Mucosa of gallbladder (tissue), 1 donor: Measurements from ENCODE around the gene ELK3. TPM values are rescaled to one million over a fixed set of nuclear protein-coding genes. Genes with fewer than 3 reads are reported as not detected.

Experiments used
- DNase-seq: peaks from one replicate; pipeline ENCODE4 v3.0.0-alpha.2; 2020; ENCODE audit warnings: low spot score
- total RNA-seq: library from RNA; stranded (reverse); gene quantifications from one replicate; pipeline ENCODE4 v1.2.1, GENCODE V29; 2021
- donor health status: DM: no; HTN: no; CAD: no.

The ELK3 gene
- total RNA-seq, 1 donor from 2014 or later: 18.6 TPM

- DNase-seq: no peak
Observed at GRCh38 chr12:96189781-96190180, 4.4 kb upstream of the ELK3 start.

DNA sequence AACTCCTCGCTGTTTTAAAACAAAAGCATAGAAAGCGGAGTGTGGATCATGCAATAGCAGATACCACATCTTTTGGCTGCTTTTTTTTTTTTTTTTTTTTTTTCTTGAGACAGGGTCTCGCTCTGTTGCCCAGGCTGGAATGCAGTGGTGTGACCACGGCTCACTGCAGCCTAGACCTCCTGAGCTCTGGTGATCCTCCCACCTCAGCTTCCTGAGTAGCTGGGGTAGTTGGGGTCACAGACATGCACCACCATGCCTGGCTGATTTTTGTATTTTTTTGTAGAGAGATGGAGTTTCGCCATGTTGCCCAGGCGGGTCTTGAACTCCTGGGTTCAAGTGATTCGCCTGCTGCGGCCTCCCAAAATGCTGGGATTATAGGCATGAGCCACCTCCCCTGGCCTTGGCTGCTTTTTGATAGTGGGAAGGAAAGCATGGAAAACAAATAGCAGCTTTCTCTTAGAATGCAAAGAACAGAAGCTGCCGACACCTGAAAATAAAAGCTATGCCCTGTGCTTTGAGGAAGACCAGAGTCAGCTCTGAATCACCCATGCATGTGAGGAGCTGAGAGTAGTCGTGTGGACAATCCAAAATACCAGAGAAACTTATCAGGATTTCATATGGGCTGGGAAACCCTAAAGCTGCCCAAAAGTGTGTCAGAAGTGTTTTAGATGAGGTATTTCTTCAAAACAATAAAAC lies 3.6 kb upstream of the ELK3 start:
- no peak for DNase-seq

DNA sequence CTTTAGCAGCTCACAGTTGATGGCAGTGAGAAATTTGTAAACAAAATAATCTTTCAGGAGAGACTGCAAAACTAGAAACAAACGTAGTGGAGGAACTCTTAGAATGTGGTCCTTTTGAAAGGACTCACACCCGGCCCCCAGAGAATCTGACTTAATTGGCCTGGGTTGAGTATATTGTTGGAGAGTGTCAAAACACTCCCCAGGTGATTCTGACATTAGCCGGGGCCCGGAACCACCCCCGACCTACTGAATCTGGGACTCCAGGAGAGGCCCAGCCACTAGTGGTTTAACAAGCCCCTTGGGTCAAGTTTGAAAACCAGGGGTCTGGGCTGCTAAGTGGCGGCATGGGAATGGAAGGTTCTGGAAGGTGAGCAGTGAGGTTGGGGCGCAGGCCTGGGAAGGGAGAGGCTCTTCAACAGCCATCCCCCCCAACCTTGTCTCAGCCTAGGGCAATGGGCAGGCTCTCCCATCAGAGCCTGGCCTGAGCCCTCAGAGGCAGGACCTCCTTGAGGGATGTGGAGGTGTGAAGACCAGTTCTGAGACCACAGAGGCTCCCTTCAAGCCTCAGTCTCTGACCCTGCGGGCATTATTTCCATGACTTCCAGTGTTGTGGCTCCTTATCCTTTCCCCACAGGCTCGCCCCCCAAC lies 1.1 kb upstream of the ELK3 start:
- DNase-seq: no peak

DNA sequence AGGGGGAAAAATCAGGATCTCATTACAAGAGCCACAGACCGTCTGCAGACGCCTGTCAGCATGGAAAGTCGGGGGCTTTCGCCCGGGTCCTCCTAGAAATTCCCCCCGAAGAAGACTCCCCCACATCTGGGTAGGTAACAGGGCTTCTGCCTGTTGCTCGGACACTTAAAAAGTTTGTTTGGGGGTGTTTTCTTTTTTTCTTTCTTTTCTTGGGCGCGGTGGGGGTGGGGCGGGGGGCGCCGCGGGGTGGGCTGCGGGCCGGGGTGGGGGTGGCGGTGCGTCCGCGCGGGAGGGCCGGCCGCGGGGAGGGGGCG lies 358 bp downstream of the ELK3 start:
- no peak for DNase-seq

- peak; percentile 49 for DNase-seq
Observed at GRCh38 chr12:96194971-96195844, 1.0 kb downstream of the ELK3 start.

DNA sequence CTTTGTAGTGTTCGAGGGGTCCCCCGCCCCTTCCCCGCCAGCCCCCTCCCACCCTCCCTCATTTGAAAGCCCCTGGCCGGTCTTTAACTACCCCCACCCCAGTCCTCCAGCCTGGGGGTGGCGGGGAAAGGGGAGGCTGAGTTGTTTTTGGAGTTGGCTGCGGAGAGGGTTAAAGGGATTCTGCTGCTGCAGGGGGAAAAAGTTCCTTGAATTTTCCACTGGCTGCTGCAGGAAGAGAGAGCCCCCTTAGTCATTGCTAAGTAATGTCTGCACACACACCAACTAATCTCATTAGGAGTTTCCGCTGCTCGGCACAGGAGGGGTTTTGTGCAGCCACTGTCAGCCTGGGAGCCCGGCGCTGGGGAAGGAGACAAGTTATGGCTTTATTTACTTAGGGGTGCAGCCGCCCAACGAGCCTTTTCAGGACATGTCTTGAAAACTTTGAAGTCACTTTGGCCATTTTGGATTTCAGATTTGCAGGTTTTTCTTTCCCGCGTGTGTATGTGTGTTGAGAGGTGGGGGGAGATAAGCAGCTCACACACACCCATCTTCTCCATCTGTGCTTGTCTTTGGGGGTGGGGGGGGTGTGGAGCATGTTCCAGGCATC lies 1.8 kb downstream of the ELK3 start:
- DNase-seq: no peak

- DNase-seq: no peak
Observed at GRCh38 chr12:96196781-96197180, 2.6 kb downstream of the ELK3 start.

- DNase-seq: no peak
Observed at GRCh38 chr12:96197503-96198272, 3.5 kb downstream of the ELK3 start.

DNA sequence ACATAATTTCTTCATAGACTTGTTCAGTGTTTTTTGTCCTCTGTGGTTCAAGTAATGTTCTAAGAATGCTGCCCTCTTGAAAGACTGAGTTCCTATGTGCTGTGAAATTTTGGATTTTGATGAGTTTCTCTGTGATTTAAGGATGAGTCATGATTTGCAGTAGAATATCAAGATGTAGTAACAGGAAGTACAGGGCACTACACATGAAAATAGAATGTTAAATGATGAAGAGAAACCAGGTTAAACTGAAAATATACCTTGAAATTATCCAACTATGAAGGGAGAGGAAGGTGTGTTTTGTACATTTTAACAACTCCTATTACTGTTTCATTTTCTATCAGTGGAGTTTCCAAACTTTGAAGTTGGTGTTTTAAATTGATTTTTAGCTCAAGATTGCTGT lies 4.8 kb downstream of the ELK3 start:
- DNase-seq: no peak

GRCh38 chr12:96199464-96199863 lies 5.3 kb downstream of the ELK3 start:
- no peak for DNase-seq

GRCh38 chr12:96201272-96202227 lies 7.4 kb downstream of the ELK3 start:
- no peak for DNase-seq

- DNase-seq: no peak
Observed at GRCh38 chr12:96204381-96204780, 10.2 kb downstream of the ELK3 start.

GRCh38 chr12:96205908-96206307 lies 11.7 kb downstream of the ELK3 start:
- no peak for DNase-seq

GRCh38 chr12:96206936-96207662 lies 12.9 kb downstream of the ELK3 start:
- no peak for DNase-seq

- DNase-seq: no peak
Observed at GRCh38 chr12:96208346-96208745, 14.2 kb downstream of the ELK3 start.

DNA sequence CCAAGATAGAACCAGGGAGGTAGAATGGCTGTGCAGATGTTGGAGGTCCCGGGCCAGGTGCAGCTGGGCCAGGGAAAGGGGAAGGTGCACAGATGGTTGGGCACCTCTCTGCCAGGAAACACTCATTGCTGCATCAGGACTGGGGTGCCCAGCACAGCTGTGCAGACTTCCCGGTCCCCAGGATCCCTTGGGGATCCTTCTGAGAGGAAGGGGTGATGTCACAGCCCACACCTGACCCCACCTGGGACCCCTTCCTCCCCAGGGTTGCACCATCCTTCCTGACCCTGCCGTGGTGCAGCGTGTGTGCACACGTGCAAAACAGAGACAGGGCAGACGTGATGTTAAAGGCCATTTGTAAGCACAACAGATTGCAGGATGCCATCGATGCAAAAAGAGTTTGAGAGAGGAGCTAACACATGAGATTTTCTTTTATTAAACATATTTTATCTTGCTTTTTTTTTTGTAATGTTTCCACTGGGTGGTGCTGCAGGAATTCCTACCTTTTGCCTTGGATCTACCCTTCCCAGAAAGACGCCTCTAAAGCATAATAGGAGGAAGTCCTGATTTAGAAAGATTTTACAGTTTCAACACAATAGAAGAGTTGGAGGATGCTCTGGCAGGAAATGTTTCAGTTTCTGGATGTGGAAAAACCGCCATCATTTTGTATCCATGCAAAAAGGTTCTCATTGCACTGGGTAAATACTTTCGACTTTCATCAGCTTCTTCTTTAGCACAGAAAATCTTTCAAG lies 14.8 kb downstream of the ELK3 start:
- DNase-seq: no peak

DNA sequence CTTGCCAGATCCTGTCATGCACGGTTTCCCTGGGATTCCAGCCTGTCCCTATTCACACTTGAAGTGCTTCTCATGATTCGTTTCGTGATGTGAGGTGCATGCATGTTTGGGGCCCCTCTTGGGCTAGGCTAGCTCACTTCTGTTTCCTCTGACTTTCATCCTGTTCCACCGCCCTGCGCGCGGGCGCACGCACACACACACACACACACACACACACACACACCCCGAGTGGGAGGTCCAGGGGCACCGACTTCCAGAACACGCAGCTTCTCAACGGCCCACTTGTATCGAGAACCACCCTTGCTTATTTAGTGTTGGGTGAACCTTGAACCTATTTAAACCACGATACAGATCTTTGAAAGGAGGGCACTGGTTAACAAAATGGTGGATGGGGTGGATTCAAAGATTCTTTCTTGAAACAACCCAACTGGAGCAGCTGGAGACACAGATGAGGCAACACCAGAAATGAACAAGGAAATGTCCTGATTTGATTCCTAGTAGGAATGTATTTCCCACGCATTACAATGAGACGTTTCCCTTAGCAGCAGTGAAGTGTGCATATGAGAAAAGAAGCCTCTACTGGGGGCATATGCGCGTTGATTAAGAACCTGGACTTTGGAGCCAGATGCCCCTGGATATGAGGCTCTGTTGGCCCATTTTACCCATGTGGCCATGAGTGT lies 16.3 kb downstream of the ELK3 start:
- no peak for DNase-seq

DNA sequence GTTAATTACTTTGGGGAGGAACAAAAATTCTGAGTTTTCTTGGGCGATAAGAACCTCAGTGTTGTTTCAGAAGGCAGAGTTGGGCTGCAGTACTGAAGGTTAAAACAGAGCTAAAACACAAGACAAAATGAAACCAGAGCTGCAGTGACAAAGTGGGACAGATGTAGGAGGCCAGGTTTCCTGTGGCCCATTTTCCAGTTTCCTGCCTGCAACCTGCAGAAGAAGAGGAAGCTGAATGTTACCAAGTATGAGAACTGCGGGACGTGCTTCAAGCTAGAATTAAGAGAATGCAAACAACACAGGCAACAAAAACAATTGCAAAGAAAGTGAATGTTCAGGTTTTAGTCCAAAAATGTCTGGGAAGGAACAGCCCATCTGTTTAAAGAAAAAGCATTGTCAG lies 17.8 kb downstream of the ELK3 start:
- DNase-seq: no peak
